K562 (cell line): Measurements from ENCODE around the gene COG7. TPM values are rescaled to one million over a fixed set of nuclear protein-coding genes. Genes with fewer than 3 reads are reported as not detected.

Experiments used
- ATAC-seq: fragments of 200-7000 bp; cut with Tn5 transposase; 3 replicates; pipeline ENCODE4 v1.9.1; 2020; ENCODE audit warnings: moderate library complexity
- BruUV-seq: library from RNA; stranded (reverse); fragments of 400-500 nt; replicated peaks from 2 replicates; lab custom pipeline; 2021; lab: Mats Ljungman, UMichigan
- CTCF ChIA-PET: fragments of 300-600 bp; formaldehyde crosslinking; extraction: SDS; loops from one replicate; lab custom pipeline; 2021; ENCODE audit warnings: low intra/inter-chr PET ratio; lab: Yijun Ruan, JAX
- POLR2A ChIA-PET: fragments of 300-600, 350-650 bp; sonication (Branson Sonifier 250); formaldehyde crosslinking; extraction: SDS; loops from one replicate; lab custom pipeline; 2021; ENCODE audit warnings: antibody characterized with exemption, inconsistent platforms; lab: Yijun Ruan, JAX
- DNase-seq, 4 experiments: peaks; one replicate each; pipeline versions ENCODE4 v3.0.0 to v3.0.0-alpha.2; 2011 to 2018; ENCODE audit warnings: low spot score in 3 of 4, mixed read lengths in 3 of 4; ENCODE audit errors: extremely low read depth in 1 of 4
- FAIRE-seq: peaks from 2 replicates; lab custom pipeline; 2011; peaks lifted over from hg19 to GRCh38; lab: Jason Lieb, UNC
- H2AFZ ChIP-seq: 2 replicates; pipeline ENCODE4 v1.6.0; 2011; ENCODE audit warnings: low read depth, low read length, control low read depth, inconsistent platforms
- H3K27ac ChIP-seq: fragments of 200-600 bp; 3 replicates; pipeline ENCODE4 v1.8.0; 2011; ENCODE audit warnings: low read depth, mild to moderate bottlenecking, control low read depth, inconsistent platforms, low read length, moderate library complexity, mixed read lengths; ENCODE audit errors: extremely low read depth
- H3K27me3 ChIP-seq, 2 experiments: fragments of 300-600 bp in 1 of 2; 2 replicates in 1 of 2; 3 replicates in 1 of 2; pipeline versions ENCODE4 v1.6.0 to v1.8.0; 2011; ENCODE audit warnings: inconsistent platforms in 2 of 2, low read length in 2 of 2, mild to moderate bottlenecking in 1 of 2, mixed read lengths in 1 of 2, moderate library complexity in 1 of 2; ENCODE audit not compliant: control insufficient read depth in 2 of 2, insufficient read depth in 2 of 2
- H3K36me3 ChIP-seq: fragments of 300-600 bp; 3 replicates; pipeline ENCODE4 v1.8.0; 2011; ENCODE audit warnings: mild to moderate bottlenecking, low read length, inconsistent platforms; ENCODE audit not compliant: control insufficient read depth, insufficient read depth
- H3K4me1 ChIP-seq, 2 experiments: fragments of 200-600 bp in 1 of 2; replicated peaks in 1 of 2; 2 replicates in 1 of 2; 3 replicates in 1 of 2; pipeline versions ENCODE4 v1.5.1 to v1.8.0; 2011; ENCODE audit warnings: inconsistent platforms in 2 of 2, low read length in 2 of 2, mild to moderate bottlenecking in 1 of 2, mixed read lengths in 1 of 2, moderate library complexity in 1 of 2; ENCODE audit not compliant: control insufficient read depth in 2 of 2, insufficient read depth in 2 of 2
- H3K4me2 ChIP-seq: 2 replicates; pipeline ENCODE4 v1.6.1; 2011; ENCODE audit warnings: low read length, control low read depth, inconsistent platforms, mixed read lengths; ENCODE audit not compliant: insufficient read depth
- H3K4me3 ChIP-seq: fragments of 200-600 bp; sonication (generic), shearing (Covaris generic); 2 replicates; pipeline ENCODE4 v1.5.1; 2016; ENCODE audit warnings: control low read depth, inconsistent platforms
- H3K79me2 ChIP-seq: fragments of 200-600 bp; 3 replicates; pipeline ENCODE4 v1.8.0; 2011; ENCODE audit warnings: low read length, inconsistent platforms; ENCODE audit not compliant: control insufficient read depth, insufficient read depth
- H3K9ac ChIP-seq, 2 experiments: 2 replicates each; pipeline versions ENCODE4 v1.6.0 to v1.6.1; 2011; ENCODE audit warnings: low read depth in 2 of 2, low read length in 2 of 2, control low read depth in 1 of 2, inconsistent platforms in 1 of 2, mild to moderate bottlenecking in 1 of 2, mixed read lengths in 1 of 2; ENCODE audit not compliant: insufficient read depth in 1 of 2
- H3K9me1 ChIP-seq: one replicate; pipeline ENCODE4 v1.6.0; 2011; ENCODE audit warnings: inconsistent platforms, mild to moderate bottlenecking, low read length, moderate library complexity; ENCODE audit not compliant: control insufficient read depth, insufficient read depth
- H3K9me3 ChIP-seq: replicated peaks from 2 replicates; pipeline ENCODE4 v1.5.1; 2011; ENCODE audit warnings: low read depth, low read length, inconsistent platforms; ENCODE audit not compliant: control insufficient read depth, insufficient read depth
- H4K20me1 ChIP-seq: replicated peaks from 2 replicates; pipeline ENCODE4 v1.6.1; 2011; ENCODE audit warnings: low read length, inconsistent platforms, mixed read lengths; ENCODE audit not compliant: control insufficient read depth, insufficient read depth
- ATF4 ChIP-seq: fragments of 450-650 bp; formaldehyde crosslinking; IDR thresholded peaks from 2 replicates; pipeline ENCODE4 v1.4.0; 2022; ENCODE audit warnings: mild to moderate bottlenecking, moderate library complexity
- CBFB ChIP-seq: sonication (generic); formaldehyde crosslinking; IDR thresholded peaks from 2 replicates; pipeline ENCODE4 v1.4.0; 2020; ENCODE audit warnings: mild to moderate bottlenecking, missing genetic modification reagents
- CHD1 ChIP-seq: fragments of 200-600 bp; sonication (generic); IDR thresholded peaks from one replicate; pipeline ENCODE4 v1.6.1; 2012; ENCODE audit warnings: mild to moderate bottlenecking, moderate library complexity, low read length, inconsistent platforms
- ETV6 ChIP-seq, 3 experiments: fragments of 150-350 bp in 1 of 3; sonication (generic) in 1 of 3; formaldehyde crosslinking in 1 of 3; IDR thresholded peaks; 2 replicates each; pipeline versions ENCODE4 v1.6.1 to v1.8.0; 2014 to 2022; ENCODE audit warnings: borderline replicate concordance in 2 of 3, low read depth in 2 of 3, antibody characterized with exemption in 1 of 3, low read length in 1 of 3, mild to moderate bottlenecking in 1 of 3, missing genetic modification reagents in 1 of 3
- GABPA ChIP-seq: fragments of 200-800 bp; sonication (Bioruptor generic); conservative IDR thresholded peaks from 2 replicates; pipeline ENCODE4 v1.6.1; 2016; ENCODE audit warnings: low read depth, missing genetic modification characterization, missing compliant biosample characterization
- JUNB ChIP-seq: fragments of 450-650 bp; formaldehyde crosslinking; conservative IDR thresholded peaks from 2 replicates; pipeline ENCODE4 v1.4.0; 2020; ENCODE audit warnings: mild to moderate bottlenecking
- L3MBTL2 ChIP-seq: fragments of 450-650 bp; IDR thresholded peaks from 2 replicates; pipeline ENCODE4 v1.6.1; 2016; ENCODE audit warnings: mild to moderate bottlenecking, moderate library complexity
- THRA ChIP-seq: fragments of 450-650 bp; IDR thresholded peaks from 2 replicates; pipeline ENCODE4 v1.6.1; 2017; ENCODE audit warnings: mild to moderate bottlenecking, moderate library complexity
- ZBTB2 ChIP-seq: fragments of 450-650 bp; IDR thresholded peaks from 2 replicates; pipeline ENCODE4 v1.6.1; 2016; ENCODE audit warnings: antibody characterized with exemption
- ZC3H4 ChIP-seq: sonication (generic); formaldehyde crosslinking; IDR thresholded peaks from 2 replicates; pipeline ENCODE4 v1.9.0; 2021; ENCODE audit warnings: missing genetic modification reagents, borderline replicate concordance
- ZFP30 ChIP-seq: fragments of 250-450 bp; sonication (Bioruptor Pico); IDR thresholded peaks from 2 replicates; pipeline ENCODE4 v1.8.0; 2022; ENCODE audit warnings: moderate library complexity, mild to moderate bottlenecking, inconsistent platforms, borderline replicate concordance
- ZNF175 ChIP-seq: fragments of 200-800 bp; sonication (Bioruptor generic); IDR thresholded peaks from 2 replicates; pipeline ENCODE4 v1.6.1; 2016; ENCODE audit warnings: low read depth, mild to moderate bottlenecking, missing genetic modification characterization, missing compliant biosample characterization
- ZNF518B ChIP-seq: fragments of 250-450 bp; sonication (Bioruptor Pico); IDR thresholded peaks from 2 replicates; pipeline ENCODE4 v1.5.0; 2021; ENCODE audit warnings: mild to moderate bottlenecking, moderate library complexity
- WGBS: fragments of 100-300 bp; shearing (Covaris generic); methylation state at CpG from one replicate; pipeline ENCODE4 v1.1.6; 2016; ENCODE audit warnings: low coverage, mixed read lengths; ENCODE audit not compliant: insufficient coverage; ENCODE audit errors: missing lambda C conversion rate; 5-methylcytosine and 5-hydroxymethylcytosine counted together
- in situ Hi-C: fragments of 300-500 bp; cut with MboI; formaldehyde crosslinking; loops from 4 replicates; pipeline ENCODE4 v1.15.0; 2018; ENCODE audit warnings: inconsistent platforms, mixed read lengths
- intact Hi-C: fragments of 100-400 bp; cut with micrococcal nuclease; formaldehyde crosslinking; loops from 2 replicates; pipeline ENCODE4 v1.14.2; 2022
- polyA plus RNA-seq, 8 experiments: library from polyadenylated mRNA; depleted of rRNA in 4 of 8; stranded (reverse) in 5 of 8; unstranded in 3 of 8; fragments of >200 nt; fragmentation: Nextera tagmentation in 2 of 8; fragmentation: Illumina TruSeq in 1 of 8; extraction: Ambion mirVana in 2 of 8; extraction: Trizol in 1 of 8; gene quantifications; 2 replicates each; pipeline versions ENCODE4 v1.2.1 to v1.2.3, GENCODE V29; 2011 to 2014; ENCODE audit warnings: inconsistent platforms in 1 of 8, missing spikeins in 1 of 8
- total RNA-seq, 7 experiments: library from RNA; depleted of rRNA in 6 of 7; stranded (reverse); fragments of >200 nt in 6 of 7; fragmentation: Illumina TruSeq in 2 of 7; extraction: Trizol in 2 of 7; gene quantifications; 2 replicates each; pipeline versions ENCODE4 v1.2.1 to v1.2.3, GENCODE V29; 2011 to 2021; ENCODE audit warnings: low replicate concordance in 1 of 7

Gene COG7
- total and polyA plus RNA-seq, 9 of the 15 experiments (the other 6 are each of a cell fraction or from before 2014, with no cell fraction given), result 3.8 to 17.6 (median 13.4) TPM

- CTCF ChIA-PET, result no interaction called here
- in situ Hi-C loops (no loop called here), intact Hi-C loops (no loop called here)
- POLR2A ChIA-PET, result no interaction called here
- BruUV-seq, result no TSS peak
- ATAC-seq (no peak), DNase-seq (no peak), FAIRE-seq (no peak)
- Histone ChIP-seq H3K79me2 (no peaks in the 10 kb centered on the region), H3K4me1 (no peaks in the 10 kb centered on the region), H3K9me3 (no peaks in the 10 kb centered on the region), H3K27ac (no peak overlapping the region), H3K9ac (no peak overlapping the region), H3K4me3 (no peak overlapping the region), H3K9me1 (peaks cover 2% of the 10 kb centered on the region), H3K27me3 (no peaks in the 10 kb centered on the region), H3K36me3 (peaks cover 48% of the 10 kb centered on the region; the same call in 2 of the 3 replicates), H4K20me1 (no peaks in the 10 kb centered on the region; the same call in 1 of the 2 replicates), H2AFZ (no peak overlapping the region), H3K4me2 (no peak overlapping the region)
- 64% methylated on average over 4 of the region's 4 CpGs for WGBS
- TF ChIP-seq ETV6 (IDR thresholded peaks at IDR 0.05; ENCODE audit: borderline replicate concordance in 1 of 2, low read depth in 2 of 2, low read length in 1 of 2), result no peak
- no peak for TF ChIP-seq ETV6 (CRISPR knock-in tag; IDR thresholded peaks at IDR 0.05; ENCODE audit: borderline replicate concordance)
- no peak for TF ChIP-seq ZBTB2
- TF ChIP-seq ZNF175 (CRISPR knock-in tag), result no peak
- TF ChIP-seq THRA, result no peak
- no peak for TF ChIP-seq ZFP30
- TF ChIP-seq ZNF518B (CRISPR knock-in tag), result no peak
- no peak for TF ChIP-seq GABPA (tag)
- TF ChIP-seq ATF4 (CRISPR knock-in tag), result no peak
- no peak for TF ChIP-seq CBFB (CRISPR knock-in tag)
- TF ChIP-seq JUNB, result no peak
- TF ChIP-seq L3MBTL2, result no peak
- no peak for TF ChIP-seq ZC3H4 (CRISPR knock-in tag)
- TF ChIP-seq CHD1, result no peak
These were observed 58.7 kb downstream of the COG7 start for GRCh38 chr16:23394141-23394831.
